ENCODE results near the gene LNX1.

DNA sequence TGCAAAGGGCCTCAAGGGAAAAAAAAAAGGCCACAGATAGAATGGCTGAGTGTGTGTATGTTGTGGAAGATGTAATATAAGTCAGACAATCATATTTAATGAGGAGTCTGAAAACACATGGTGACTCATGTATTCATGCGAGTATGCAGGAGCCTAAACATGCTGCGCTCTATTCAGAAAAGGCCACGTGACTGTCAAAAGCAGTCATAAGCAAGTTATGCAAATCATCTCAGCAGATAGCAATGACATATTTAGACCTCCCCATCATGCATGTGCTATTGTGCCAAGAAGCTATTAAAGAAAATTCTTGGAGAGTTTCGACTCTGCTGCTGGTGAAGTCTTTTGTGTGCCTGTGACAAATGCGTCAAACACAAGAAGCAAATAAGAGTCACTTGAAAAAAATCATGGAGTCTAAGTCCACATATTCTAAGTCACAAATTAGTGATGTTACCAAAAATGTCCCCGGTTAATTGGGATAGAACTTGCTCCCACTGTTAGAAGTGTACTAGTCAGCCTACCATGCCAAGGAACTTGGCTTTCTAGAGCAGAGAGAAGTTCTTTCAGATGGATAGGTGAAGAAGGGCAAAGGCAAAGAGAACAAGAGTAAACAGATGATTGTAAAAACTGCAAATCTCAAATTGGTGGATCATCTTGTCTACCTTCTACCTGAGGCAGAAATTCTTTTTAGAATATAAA is 5.0 kb downstream of the LNX1 start:
- TF ChIP-seq ZNF274 (IDR thresholded peaks at IDR 0.05; ENCODE audit: low read depth, low read length): no peak
- no peak for TF ChIP-seq SUZ12 (IDR thresholded peaks at IDR 0.05; ENCODE audit: extremely low read depth, insufficient read depth, insufficient read length)
